PFSK-1 (cell line): ENCODE measurements around the gene SERPINA10.

ENCODE experiments used
- FOXP2 ChIP-seq: optimal IDR thresholded peaks from 2 replicates; pipeline ENCODE3; 2011; ENCODE audit warnings: borderline replicate concordance, control low read depth, inconsistent platforms; ENCODE audit not compliant: insufficient read depth; ENCODE audit errors: extremely low read length, extremely low read depth
- POLR2AphosphoS5 ChIP-seq: IDR thresholded peaks from 2 replicates; pipeline ENCODE4 v1.6.1; 2012; ENCODE audit warnings: low read depth, mild to moderate bottlenecking, control low read depth, low read length, moderate library complexity
- REST ChIP-seq, 2 experiments: IDR thresholded peaks; 2 replicates each; pipeline versions ENCODE4 v1.6.1 to v1.8.0; 2011 to 2012; ENCODE audit warnings: low read depth in 2 of 2, low read length in 2 of 2, control low read depth in 1 of 2, inconsistent platforms in 1 of 2, mild to moderate bottlenecking in 1 of 2, moderate library complexity in 1 of 2; ENCODE audit not compliant: insufficient read depth in 1 of 2
- SIN3A ChIP-seq: IDR thresholded peaks from 2 replicates; pipeline ENCODE4 v1.6.1; 2012; ENCODE audit warnings: mild to moderate bottlenecking, low read length, moderate library complexity, borderline replicate concordance; ENCODE audit not compliant: insufficient read depth
- TAF1 ChIP-seq: IDR thresholded peaks from 2 replicates; pipeline ENCODE4 v1.6.1; 2012; ENCODE audit warnings: low read length, control low read depth, borderline replicate concordance; ENCODE audit not compliant: insufficient read depth

GRCh38 chr14:94291159-94291905 is 1.7 kb downstream of the SERPINA10 start:
- TF ChIP-seq TAF1 = no peak
- no peak for TF ChIP-seq REST (IDR thresholded peaks at IDR 0.05; ENCODE audit: insufficient read depth in 1 of 2, low read depth in 2 of 2, low read length in 2 of 2)
- TF ChIP-seq POLR2AphosphoS5 = no peak
- TF ChIP-seq SIN3A = no peak
- TF ChIP-seq FOXP2 = no peak
